ENCODE data around the gene TMCC1. TPM values are rescaled to one million over a fixed set of nuclear protein-coding genes. Genes with fewer than 3 reads are reported as not detected.
"Not testable (repeated sequence)": the region's sequence is repeated elsewhere in the genome, so short reads cannot be mapped to it uniquely, and the experiment has no call there.

The TMCC1 gene
- total and polyA plus RNA-seq, 11 donors, result 9.6 to 38.3 (median 22.6) TPM

GRCh38 chr3:129756871-129757270 is 136.6 kb downstream of the TMCC1 start:
- Histone ChIP-seq H3K36me3 (no peaks in the 10 kb centered on the region), H3K9me3 (peaks cover 0 to 18% (median 0%) of the 10 kb centered on the region in 12 donors), H3K4me3 (no peak overlapping the region), H3K4me1 (peaks cover 0 to 9% (median 0%) of the 10 kb centered on the region in 12 donors), H3K27ac (no peak overlapping the region), H3K27me3 (no peaks in the 10 kb centered on the region)
- intact Hi-C loops (cut with DNase I), result no loop called here
- WGBS, 4 donors, result 87 to 100% (median 99%) methylated on average over 1 of the region's 1 CpG
- ATAC-seq, result no peak
- no peak for DNase-seq
- no peak for TF ChIP-seq POLR2A (IDR thresholded peaks at IDR 0.05)
- TF ChIP-seq, protein P1, sequence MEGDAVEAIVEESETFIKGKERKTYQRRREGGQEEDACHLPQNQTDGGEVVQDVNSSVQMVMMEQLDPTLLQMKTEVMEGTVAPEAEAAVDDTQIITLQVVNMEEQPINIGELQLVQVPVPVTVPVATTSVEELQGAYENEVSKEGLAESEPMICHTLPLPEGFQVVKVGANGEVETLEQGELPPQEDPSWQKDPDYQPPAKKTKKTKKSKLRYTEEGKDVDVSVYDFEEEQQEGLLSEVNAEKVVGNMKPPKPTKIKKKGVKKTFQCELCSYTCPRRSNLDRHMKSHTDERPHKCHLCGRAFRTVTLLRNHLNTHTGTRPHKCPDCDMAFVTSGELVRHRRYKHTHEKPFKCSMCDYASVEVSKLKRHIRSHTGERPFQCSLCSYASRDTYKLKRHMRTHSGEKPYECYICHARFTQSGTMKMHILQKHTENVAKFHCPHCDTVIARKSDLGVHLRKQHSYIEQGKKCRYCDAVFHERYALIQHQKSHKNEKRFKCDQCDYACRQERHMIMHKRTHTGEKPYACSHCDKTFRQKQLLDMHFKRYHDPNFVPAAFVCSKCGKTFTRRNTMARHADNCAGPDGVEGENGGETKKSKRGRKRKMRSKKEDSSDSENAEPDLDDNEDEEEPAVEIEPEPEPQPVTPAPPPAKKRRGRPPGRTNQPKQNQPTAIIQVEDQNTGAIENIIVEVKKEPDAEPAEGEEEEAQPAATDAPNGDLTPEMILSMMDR (IDR thresholded peaks at IDR 0.05), result no peak

GRCh38 chr3:129751105-129751504 is 142.4 kb downstream of the TMCC1 start:
- H3K4me3 ChIP-seq; intact Hi-C loops (cut with DNase I); H3K4me1 ChIP-seq; H3K36me3 ChIP-seq; ATAC-seq; H3K27ac ChIP-seq; DNase-seq; H3K27me3 ChIP-seq: not testable (repeated sequence)
- H3K9me3 ChIP-seq, result peaks cover 0 to 18% (median 0%) of the 10 kb centered on the region in 12 donors
- WGBS, 4 donors, result 90 to 93% (median 91%) methylated on average over 2 of the region's 2 CpGs

GRCh38 chr3:129749692-129750091 is 143.8 kb downstream of the TMCC1 start:
- Histone ChIP-seq H3K4me3 (no peak overlapping the region), H3K27ac (no peak overlapping the region), H3K4me1 (peaks cover 0 to 19% (median 5%) of the 10 kb centered on the region in 12 donors), H3K27me3 (no peaks in the 10 kb centered on the region), H3K36me3 (no peaks in the 10 kb centered on the region), H3K9me3 (peaks cover 0 to 18% (median 0%) of the 10 kb centered on the region in 12 donors)
- ATAC-seq (no peak), DNase-seq (no peak)
- intact Hi-C loops (cut with DNase I), result no loop called here
- TF ChIP-seq, protein P1 (IDR thresholded peaks at IDR 0.05), result no peak
- no peak for TF ChIP-seq POLR2A (IDR thresholded peaks at IDR 0.05)

GRCh38 chr3:129747992-129748391 is 145.5 kb downstream of the TMCC1 start:
- Histone ChIP-seq H3K4me3 (no peak overlapping the region), H3K27ac (no peak overlapping the region), H3K9me3 (peaks cover 0 to 9% (median 0%) of the 10 kb centered on the region in 12 donors), H3K27me3 (no peaks in the 10 kb centered on the region), H3K36me3 (no peaks in the 10 kb centered on the region), H3K4me1 (peaks cover 0 to 19% (median 5%) of the 10 kb centered on the region in 12 donors)
- ATAC-seq, result no peak
- DNase-seq, result no peak
- WGBS, 4 donors, result 91 to 100% (median 98%) methylated on average over 3 of the region's 3 CpGs
- intact Hi-C loops (cut with DNase I), result no loop called here
- no peak for TF ChIP-seq POLR2A (IDR thresholded peaks at IDR 0.05)
- TF ChIP-seq, protein P1 (IDR thresholded peaks at IDR 0.05), result no peak

GRCh38 chr3:129747136-129747535 is 146.4 kb downstream of the TMCC1 start:
- ATAC-seq (no peak), DNase-seq (no peak)
- Histone ChIP-seq H3K27me3 (no peaks in the 10 kb centered on the region), H3K27ac (no peak overlapping the region), H3K9me3 (no peaks in the 10 kb centered on the region), H3K4me1 (peaks cover 0 to 19% (median 5%) of the 10 kb centered on the region in 12 donors), H3K36me3 (no peaks in the 10 kb centered on the region), H3K4me3 (no peak overlapping the region)
- no peak for TF ChIP-seq POLR2A (IDR thresholded peaks at IDR 0.05)
- intact Hi-C loops (cut with DNase I), result no loop called here
- WGBS, 4 donors, result 71 to 76% (median 74%) methylated on average over 4 of the region's 4 CpGs
